TTC549 (cell line): ENCODE measurements around the gene DIP2B.
"Not testable (repeated sequence)": the region's sequence is repeated elsewhere in the genome, so short reads cannot be mapped to it uniquely, and the experiment has no call there.

Experiments used
- FAIRE-seq: peaks from 2 replicates; lab custom pipeline; 2012; peaks lifted over from hg19 to GRCh38; lab: Jason Lieb, UNC

The DIP2B gene, protein sequence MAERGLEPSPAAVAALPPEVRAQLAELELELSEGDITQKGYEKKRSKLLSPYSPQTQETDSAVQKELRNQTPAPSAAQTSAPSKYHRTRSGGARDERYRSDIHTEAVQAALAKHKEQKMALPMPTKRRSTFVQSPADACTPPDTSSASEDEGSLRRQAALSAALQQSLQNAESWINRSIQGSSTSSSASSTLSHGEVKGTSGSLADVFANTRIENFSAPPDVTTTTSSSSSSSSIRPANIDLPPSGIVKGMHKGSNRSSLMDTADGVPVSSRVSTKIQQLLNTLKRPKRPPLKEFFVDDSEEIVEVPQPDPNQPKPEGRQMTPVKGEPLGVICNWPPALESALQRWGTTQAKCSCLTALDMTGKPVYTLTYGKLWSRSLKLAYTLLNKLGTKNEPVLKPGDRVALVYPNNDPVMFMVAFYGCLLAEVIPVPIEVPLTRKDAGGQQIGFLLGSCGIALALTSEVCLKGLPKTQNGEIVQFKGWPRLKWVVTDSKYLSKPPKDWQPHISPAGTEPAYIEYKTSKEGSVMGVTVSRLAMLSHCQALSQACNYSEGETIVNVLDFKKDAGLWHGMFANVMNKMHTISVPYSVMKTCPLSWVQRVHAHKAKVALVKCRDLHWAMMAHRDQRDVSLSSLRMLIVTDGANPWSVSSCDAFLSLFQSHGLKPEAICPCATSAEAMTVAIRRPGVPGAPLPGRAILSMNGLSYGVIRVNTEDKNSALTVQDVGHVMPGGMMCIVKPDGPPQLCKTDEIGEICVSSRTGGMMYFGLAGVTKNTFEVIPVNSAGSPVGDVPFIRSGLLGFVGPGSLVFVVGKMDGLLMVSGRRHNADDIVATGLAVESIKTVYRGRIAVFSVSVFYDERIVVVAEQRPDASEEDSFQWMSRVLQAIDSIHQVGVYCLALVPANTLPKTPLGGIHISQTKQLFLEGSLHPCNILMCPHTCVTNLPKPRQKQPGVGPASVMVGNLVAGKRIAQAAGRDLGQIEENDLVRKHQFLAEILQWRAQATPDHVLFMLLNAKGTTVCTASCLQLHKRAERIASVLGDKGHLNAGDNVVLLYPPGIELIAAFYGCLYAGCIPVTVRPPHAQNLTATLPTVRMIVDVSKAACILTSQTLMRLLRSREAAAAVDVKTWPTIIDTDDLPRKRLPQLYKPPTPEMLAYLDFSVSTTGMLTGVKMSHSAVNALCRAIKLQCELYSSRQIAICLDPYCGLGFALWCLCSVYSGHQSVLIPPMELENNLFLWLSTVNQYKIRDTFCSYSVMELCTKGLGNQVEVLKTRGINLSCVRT (N-terminal part only)

DNA sequence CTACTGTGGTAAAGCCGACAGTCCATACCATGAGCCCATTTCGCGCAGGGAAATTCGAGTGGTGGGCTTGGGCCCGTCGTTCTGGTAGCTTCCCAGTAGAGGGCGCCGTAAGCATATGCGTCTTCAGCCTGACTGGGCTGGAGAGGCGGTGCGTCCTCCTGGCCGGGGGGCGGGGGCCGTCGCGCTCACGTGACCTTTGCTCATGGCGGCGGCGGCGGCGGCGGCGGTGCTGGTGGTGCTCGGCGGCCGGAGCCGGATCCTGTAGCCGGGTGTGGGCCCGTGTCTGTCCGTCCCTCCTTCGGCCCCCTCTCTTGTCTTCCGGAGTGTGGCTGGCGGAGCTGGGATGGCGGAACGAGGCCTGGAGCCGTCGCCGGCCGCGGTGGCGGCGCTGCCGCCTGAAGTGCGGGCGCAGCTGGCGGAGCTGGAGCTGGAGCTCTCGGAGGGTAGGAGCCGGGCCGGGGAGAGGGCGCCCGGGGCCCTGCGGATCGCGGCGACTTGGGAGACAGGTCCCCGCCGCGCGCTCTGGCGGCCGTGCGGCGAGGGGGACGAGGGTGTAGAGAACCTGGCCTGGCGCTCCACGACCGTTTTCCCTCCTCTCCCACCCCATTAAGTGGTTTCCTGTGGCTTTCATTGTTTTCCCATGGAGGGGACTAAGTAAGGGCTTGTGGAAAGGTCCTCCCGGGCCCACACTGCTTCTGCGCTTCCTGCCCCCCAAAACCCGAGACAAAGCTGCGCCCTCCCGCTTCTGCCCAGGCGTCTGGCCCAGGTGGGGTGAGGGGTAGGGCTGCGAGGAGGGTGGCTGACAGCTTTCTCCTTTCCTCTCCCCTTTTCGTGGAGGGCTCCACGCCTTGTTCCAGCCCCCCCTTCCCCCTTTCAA is at the start of gene DIP2B:
Gene DIP2B, plus strand, starts transcription at position 188 of the 877 bp plus-strand sequence. Its CDS starts 156 bp downstream, at position 344.
- no peak for FAIRE-seq

DNA sequence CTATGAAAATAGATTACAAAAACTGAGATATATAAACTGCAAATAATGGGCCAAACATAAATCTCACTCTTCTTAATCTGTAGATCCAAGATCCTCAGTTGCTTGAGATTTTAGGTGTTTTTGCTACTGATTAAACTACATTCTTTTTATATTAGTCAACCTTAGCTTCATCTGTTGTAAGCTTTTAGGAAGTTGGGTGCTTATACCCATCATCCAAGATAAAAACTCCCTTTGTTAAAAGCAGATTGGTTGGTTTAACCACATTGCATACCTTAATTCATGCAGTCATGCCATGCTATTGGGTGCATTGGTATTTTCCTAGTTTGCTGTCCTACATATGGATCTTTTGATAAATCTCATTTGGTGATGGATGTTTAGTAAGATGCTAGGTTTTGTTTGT is 46.2 kb upstream of the DIP2B start:
- no peak for FAIRE-seq

DNA sequence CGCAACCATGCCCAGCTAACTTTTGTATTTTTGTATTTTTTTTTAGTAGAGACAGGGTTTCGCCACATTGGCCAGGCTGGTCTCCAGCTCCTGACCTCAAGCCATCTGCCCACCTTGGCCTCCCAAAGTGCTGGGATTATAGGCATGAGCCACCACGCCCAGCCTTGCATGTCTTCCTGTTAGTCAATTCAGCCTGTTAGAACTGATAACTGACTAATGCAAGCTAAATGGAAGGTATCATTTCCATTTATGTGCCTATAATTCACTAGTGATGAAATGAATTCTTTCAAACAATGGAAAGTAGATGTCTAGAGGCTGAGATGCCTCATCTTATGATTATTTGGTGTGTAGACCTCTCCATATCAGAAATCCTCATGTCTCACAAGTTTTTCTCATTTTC is 37.3 kb upstream of the DIP2B start:
- FAIRE-seq: no peak

DNA sequence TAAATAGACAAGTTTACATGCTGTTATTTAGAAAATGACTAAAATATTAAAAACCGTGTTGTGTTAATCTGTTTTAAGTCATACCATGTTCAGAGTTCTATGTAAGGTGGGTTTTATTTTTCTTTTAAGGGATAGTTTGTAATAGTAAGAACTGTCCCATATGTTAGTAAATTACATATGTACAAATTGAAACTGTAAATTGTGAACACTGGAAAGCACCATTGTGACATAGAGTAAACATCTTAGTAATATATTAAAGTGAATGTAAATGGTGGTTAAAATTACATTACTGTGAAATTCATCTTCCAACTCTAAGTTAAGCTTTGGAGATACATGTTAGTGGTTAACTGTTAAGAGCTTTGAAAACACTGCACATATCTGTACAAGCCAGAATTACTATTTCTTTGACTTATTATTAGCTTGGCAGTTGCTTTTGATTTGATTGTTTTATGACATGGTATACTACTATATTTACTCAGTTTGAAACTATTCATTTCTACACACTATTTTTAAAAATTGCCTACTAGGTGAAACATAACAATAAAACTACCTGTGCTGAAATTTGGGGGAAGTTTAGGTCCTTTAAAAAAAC is 27.4 kb upstream of the DIP2B start:
- FAIRE-seq: no peak

DNA sequence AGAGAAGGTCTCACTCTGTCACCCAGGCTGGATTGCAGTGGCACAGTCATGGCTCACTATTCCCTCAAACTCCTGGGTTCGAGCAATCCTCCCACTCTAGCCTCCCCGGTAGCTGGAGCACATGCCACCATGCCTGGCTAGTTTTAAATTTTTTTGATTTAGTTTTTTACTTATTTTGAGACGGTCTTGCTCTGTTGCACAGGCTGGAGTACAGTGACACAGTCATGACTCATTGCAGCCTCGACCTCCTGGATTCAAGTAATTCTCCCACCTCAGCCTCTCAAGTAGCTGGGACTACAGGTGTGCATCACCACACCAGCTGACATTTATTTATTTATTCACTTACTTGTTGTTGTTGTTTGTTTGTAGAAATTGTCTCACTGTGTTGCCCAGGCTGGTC is 22.2 kb upstream of the DIP2B start:
- FAIRE-seq: no peak

DNA sequence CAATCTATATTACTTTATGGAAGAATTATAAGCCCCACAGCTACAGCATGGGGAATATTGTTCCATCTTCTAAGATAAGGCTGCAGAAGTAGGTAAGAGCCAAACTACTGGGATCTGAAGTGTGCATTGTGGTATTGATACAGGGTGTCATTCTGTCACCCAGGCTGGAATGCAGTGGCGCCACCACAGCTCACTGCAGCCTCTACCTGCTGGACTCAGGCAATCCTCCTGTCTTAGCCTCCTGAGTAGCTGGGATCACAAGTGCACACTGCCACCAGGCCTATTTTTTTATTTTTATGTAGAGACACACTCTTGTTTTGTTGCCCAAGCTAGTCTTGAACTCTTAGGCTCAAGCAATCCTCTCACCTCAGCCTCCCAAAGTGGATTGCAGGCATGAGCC is 21.3 kb upstream of the DIP2B start:
- FAIRE-seq: no peak

DNA sequence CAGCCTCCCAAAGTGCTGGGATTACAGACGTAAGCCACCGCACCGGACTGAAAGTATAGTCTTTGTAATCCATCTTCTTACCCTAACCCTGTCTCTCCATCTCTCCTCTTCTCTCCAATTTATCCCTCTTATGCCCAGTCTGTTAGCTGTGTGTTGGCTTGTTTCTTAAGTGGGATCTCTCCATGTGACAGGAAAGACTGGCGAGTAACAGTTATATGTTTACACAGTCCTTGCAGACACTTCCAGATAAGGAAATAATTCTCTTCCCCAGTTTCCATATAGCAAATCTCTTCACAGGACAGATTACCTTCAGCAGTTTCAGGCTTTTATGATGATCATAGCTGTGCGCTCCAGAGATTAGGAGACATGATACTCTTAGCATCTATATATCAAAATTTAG is 16.0 kb upstream of the DIP2B start:
- no peak for FAIRE-seq

DNA sequence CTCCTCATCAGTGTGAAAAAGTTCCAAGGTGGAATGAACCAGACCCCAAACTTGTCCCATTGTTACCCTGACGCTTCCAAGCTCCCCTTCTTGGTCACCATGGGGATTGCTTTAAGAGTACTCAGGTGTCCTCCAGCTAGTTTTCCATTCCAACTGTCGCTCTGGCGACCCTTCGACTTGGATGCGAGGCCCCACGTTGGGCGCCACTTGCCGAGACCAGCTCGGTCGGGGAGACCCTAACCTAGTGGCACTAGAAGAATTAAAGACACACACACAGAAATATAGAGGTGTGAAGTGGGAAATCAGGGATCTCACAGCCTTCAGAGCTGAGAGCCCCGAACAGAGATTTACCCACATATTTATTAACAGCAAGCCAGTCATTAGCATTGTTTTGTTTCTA is 6.7 kb upstream of the DIP2B start:
- not testable (repeated sequence) for FAIRE-seq

DNA sequence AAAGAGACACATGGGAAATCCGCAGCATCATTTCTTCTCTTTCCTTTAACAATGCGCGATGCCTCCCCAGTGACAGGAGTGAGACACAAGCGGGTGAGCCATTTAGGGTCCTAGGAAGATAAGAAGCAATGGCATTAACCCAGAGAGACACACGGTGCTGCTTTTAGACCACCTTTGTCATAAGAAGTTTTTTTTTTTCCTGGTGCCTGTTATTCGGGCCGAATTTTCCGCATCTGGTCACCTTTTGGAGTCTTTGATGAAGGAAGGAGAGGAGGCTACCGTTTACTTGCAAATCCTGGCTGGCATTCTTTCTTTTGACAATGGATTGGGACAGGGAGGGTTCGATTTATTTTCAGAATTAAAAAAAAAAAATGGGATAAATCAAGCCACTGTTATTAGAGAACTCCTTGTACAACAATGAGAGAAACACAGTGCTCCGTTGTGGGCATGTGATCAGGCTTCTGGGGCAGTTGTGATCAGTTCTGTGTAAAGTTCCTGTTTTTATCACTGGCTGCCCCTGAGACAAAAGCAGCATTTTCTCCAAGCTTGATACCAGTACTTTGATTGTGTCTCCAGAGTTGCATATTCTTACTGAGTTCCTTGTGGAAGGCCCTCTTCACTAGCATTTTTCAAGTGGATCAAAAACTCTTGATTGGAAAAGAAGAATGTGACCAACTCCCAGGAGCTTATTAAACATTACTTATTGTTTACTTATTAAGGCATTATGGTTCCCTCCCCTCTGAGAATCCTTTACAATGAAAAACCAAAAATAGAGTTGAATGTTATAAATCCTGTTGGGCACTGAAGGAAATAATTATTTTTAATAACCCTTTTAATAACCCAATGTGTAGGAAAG is 1.1 kb downstream of the DIP2B start:
- no peak for FAIRE-seq

DNA sequence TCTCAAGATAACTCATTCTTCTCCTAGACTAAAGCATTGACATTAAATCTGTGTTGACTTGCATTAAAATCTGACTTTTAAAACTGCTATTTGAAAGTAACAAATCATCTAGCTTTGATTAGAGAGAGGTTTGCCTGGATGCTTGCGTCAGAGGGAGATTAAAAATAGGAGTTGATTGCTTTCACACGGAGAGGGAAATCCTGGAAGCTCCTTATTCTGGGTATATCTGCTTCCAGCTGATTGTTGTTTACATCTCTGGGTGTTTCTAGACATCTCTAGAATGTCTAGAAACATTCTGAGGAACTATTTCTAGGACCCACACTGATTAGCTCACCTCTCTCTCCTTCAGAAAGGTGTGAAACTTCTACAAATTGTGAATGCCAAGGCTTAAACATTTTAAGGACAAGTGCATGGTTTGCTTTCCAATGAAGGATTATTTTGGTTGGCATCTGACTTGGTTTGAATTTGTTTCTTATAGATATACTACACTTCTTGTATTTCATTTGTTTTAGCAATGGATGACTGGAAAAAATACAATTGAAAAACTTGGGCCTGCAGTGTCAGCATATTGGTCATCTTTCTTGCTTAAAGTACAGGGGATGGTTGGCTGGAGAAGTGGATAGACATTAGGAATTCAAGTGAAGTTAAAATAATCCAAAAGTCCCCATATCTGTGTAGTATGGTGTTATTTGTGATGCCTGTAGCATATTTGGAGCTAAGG is 2.1 kb downstream of the DIP2B start:
- no peak for FAIRE-seq

DNA sequence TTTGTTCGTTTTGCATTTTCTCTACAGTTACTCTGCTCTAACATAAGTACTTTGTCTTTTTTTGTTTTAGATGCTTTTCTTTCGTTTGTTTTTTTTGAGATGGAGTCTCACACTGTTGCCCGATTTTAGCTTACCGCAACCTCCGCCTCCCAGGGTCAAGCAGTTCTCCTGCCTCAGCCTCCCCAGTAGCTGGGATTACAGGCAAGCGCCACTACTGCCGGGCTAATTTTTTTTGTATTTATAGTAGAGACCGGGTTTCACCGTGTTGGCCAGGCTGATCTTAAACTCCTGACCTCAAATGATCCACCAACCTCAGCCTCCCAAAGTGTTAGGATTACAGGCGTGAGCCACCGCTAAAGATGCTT is 2.7 kb downstream of the DIP2B start:
- FAIRE-seq: no peak

DNA sequence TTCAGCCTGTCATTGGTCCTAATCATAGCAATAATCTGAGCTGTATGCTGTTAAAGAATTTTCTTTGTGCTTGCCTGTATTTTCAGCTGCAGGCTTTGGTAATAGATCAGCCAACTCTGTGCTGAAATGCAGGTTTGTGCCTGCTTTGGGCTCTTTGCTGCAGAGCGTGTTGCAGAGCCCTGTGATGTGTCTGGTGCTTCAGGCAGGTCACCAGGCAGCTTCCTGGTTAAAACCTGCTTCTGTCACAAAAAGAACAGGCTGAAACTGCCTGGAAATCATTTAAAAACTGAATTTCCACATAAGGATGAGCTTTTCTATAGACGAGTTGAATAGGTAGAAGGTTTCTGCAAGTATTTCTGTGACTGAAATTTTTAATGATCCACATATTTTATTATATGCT is 3.1 kb downstream of the DIP2B start:
- no peak for FAIRE-seq

DNA sequence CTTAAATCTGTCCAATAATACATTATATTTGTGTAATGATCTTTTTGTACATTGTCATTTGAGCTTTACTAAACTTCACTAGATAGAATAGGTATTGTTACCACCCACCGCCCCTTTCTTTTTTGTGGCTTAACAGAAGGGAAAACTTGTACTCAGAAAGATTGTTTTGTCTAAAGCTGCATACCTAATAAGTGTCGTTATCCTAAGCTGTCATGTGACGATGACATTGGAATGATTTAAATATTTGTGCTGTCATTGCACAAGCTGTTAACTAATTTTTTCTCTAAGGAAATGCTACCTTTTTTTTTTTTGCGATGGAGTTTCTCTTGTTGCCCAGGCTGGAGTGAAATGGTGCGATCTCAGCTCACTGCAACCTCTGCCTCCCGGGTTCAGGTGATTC is 3.6 kb downstream of the DIP2B start:
- no peak for FAIRE-seq

DNA sequence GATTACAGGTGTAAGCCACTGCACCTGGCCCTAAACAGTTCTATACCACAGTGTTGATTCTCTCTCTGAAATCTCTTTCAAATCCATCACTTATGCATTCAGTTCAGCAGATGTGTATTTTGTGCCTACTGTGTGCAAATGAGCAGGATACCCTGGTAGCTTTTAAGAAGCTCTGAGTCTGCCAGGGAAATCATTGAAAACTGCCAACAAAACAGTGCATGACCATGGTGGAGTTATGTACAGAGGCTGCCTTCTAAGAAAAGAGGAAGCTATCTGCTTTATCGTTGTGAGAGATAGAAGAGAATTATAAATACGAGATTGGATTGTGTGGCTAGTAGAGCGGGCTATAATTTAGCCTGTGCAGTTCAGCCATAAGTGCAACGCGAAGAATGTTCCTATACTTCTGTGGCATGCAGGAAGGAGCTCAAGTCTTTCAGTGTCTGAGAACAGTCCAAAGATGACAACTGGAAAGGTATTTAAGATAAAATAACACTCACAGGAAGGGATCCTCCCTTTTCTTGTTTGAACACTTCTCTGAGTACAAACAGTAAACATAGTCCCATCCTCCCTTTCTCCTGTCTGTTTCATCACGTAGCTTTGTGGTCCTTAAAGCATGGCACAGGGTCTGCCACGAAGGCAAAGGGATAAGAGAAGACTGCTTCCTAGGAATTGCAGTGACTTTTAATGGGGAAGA is 4.3 kb downstream of the DIP2B start:
- no peak for FAIRE-seq

DNA sequence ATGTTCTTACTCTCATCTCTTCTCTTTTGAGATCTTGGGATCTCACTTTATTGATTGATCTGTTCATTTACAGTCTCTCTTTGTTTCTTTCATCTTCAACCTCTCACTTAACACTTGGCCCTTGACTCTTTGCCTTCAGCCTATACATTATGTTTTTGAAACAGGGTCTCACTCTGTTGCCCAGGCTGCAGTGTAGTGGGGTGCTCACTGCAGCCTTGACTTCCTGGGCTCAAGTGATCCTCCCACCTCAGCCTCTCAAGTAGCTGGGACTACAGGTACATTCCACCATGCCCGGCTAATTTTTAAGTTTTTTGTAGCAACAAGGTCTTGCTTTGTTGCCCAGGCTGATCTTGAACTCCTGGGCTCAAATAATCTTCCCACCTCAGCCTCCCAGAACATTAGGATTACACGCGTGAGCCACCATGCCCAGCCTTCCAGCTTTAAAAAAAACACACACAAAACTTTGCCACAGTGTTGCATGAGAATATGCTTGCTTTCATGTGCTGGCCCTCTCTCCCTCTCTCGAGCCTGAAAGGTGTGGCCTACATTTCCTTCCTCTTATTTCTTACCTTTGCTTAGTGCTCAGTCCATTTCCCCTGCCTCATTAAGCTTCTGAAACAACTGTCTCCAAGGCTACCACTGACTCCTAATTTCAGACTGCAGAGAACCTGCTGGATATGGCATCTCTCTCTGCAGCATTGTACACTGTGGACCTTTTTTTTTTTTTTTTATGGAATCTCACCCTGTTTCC is 9.9 kb downstream of the DIP2B start:
- FAIRE-seq: no peak

DNA sequence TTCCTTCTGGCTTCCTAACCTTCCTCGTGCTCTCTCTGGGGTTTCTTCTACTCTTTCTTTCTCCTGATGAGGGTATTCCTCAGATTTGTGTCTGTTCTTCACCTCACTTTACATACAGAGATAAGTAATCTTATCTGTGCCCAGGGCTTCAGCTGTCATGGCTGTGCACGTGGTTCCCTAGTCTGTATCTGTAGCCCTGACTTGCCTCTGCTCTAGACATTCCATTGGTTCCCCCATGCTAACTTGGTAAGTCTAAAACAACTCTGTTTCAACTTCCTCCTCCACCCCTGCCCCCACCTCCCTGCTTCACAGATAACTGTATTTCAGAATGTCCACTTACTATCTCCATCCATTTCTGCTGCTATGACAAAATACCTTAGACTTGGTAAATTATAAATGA is 10.8 kb downstream of the DIP2B start:
- no peak for FAIRE-seq

DNA sequence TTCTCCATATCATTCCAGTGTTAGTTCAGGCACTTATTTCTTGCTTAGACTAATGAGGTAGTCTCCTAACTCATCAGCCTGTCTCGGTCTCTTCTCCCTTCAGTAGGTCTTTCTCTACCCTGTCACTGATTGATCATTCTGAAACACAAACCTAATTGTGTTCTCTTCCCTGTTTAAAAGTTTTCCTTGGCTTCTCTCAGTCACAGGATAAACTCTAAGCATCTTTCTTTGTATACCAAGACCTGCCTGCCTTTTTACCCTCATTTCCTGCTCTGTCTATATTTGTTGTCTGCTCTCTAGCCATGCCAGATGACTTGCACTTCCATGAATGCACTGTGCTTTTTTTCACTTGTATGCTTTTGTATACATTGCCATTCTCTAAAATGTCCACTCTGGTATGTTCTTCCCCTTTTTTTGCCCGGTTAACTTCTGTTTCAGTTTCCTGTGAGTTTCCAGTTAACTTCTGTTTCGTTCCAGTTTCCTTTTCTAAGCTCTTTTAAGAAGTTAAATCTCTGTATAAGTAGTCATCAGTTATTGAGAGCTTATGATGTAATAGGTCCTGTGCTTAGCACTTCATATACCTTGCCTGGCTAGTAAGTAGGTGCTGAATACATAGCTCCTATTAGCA is 12.8 kb downstream of the DIP2B start:
- FAIRE-seq: no peak

DNA sequence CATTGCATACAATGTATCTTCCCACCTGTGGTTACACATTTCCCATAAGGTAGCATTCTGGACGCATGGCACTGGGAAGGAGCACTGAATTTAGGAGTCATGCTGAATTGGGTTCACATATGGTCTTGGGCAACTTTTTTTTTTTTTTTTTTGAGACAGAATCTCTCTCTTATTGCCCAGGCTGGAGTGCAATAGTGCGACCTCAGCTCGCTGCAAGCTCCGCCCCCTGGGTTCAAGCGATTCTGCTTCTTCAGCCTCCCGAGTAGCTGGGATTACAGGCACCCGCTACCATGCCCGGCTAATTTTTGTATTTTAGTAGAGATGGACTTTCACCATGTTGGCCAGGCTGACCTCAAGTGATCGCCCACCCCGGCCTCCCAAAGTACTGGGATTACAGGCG is 13.3 kb downstream of the DIP2B start:
- FAIRE-seq: no peak
